Body of pancreas (tissue), 4 donors: ENCODE data around the gene ENTHD1.

Experiments
- CTCF ChIP-seq, 7 experiments: fragments of 450-650 bp in 4 of 7; fragments of 200-600 bp in 3 of 7; sonication (generic) in 3 of 7; IDR thresholded peaks; one replicate each; pipeline ENCODE4 v1.5.1; 2016 to 2019; ENCODE audit warnings: antibody characterized with exemption in 7 of 7
- POLR2A ChIP-seq, 3 donors: fragments of 450-650 bp; IDR thresholded peaks; one replicate each; pipeline ENCODE4 v1.6.1; 2016; ENCODE audit warnings: antibody characterized with exemption in 3 of 3, mild to moderate bottlenecking in 2 of 3

GRCh38 chr22:39722032-39722325, 171.6 kb downstream of the ENTHD1 start:
- TF ChIP-seq CTCF (IDR thresholded peaks at IDR 0.05) (no peak), POLR2A (IDR thresholded peaks at IDR 0.05) (no peak)
